Umbilical cord (tissue), 2 donors: ENCODE results near the gene PLPP7. TPM values are rescaled to one million over a fixed set of nuclear protein-coding genes. Genes with fewer than 3 reads are reported as not detected.

Source experiments
- DNase-seq: peaks from one replicate; pipeline ENCODE4 v3.0.0-alpha.2; 2015; ENCODE audit warnings: low spot score
- total RNA-seq: library from RNA; depleted of rRNA; stranded (reverse); fragments of >200 nt; gene quantifications from one replicate; pipeline ENCODE4 v1.2.3, GENCODE V29; 2014; ENCODE audit warnings: low replicate concordance; ENCODE audit not compliant: insufficient read depth

Gene PLPP7
- total RNA-seq, 1 donor from 2014 or later: 9.6 TPM

DNA sequence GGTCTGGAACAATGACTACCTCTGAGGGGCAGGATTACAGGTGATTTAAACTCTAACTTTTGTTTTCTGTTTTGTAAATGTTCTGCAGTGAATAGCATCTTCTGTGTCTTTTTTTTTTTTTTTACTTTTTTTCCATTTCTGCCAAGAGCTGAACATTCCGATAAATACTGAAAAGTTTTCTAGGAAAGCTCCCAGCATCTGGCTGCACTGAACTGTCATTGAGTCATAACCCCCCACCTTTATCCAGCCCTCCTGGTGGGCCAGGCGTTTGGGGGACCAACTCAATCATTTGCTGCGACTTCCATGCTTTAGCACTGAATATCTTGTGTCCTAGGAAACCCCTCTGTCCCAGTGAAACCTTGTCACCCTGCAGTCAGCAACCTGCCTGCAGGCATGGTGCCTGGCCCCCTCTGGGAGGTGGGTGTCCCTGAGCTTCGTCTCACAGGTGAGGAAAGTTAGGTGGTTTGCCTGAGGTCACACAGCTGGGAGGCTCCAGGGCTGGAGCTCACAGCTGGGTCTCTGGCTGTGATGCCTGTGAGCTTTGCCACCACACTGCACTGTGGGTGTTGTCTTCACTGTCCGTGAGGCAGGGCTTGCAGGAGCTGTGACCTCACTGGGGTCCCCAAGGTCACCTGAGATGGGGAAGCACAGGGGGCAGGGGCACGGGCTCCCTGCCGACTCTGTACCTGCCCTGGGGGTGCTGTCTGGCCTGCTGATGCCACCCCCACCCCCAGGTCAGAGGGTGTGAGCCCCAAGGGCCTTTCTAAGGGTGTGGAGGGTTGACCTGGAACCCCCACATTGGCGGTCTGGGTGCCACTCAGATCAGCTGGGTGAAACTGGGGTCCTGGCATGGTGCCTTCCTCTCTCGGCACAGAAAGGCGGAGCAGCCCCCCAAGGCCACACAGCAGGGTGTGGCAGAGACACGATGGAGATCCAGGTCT lies 14.1 kb downstream of the PLPP7 start:
- no peak for DNase-seq

DNA sequence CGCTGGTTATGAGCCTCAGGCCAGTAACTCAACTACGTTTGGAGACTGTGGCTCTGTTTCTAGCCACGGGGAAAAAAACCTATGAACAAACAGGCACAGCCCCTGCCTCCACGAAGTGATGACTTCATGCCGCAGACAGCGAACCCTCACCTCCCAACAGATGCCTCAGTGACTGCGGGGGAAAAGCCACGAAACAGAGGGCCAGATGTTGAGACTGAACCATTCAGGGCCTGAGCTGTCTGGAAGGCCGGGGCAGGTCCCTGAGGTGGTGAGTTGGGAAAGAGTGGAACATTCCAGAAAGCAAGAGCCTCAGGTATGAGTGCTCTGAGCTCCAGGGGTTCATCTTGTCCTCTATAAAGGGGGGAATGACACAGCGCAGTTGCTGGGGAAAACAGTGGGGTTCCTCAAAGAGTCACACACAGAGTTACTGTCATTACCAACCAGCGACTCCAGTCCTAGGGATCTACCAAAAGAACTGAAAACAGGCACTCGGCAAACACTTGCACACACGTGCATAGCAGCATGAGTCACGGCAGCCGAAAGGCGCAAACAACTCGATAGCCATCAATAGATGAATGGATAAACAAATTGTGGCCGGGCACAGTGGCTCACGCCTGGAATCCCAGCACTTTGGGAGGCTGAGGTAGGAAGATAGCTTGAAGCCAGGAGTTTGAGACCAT lies 15.3 kb downstream of the PLPP7 start:
- no peak for DNase-seq

DNA sequence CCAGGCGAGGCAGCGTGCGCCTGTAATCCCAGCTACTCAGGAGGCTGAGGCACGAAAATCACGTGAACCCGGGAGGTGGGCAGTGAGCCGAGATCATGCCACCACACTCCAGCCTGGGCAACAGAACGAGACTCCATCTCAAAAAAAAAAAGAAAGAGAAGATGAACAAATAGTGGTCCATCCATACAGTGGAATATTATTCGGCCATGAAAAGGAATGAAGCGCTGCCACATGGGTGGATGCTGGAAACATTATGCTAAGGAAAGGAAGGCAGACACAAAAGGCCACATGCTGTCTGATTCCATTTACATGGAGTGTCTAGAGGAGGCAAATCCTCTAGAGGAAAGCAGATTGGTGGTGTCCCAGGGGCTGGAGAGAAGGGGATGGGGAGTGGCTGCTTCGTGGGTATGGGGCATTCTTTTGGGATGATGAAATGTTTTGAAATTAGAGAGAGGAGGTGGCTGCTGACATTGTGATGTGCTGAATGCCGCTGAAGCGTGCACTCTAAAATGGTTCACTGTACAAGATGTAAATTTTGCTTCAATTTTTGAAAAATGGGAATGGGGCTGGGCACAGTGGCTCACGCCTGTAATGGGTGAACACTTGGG lies 17.0 kb downstream of the PLPP7 start:
- no peak for DNase-seq

DNA sequence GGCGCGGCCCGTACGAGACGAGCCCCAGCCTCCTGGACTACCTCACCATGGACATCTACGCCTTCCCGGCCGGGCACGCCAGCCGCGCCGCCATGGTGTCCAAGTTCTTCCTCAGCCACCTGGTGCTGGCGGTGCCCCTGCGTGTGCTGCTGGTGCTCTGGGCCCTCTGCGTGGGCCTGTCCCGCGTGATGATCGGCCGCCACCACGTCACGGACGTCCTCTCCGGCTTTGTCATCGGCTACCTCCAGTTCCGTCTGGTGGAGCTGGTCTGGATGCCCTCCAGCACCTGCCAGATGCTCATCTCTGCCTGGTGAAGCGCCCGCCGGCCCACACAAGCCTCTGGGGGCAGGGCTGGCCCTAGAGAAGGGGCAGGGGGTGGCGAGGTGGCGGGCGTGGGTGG lies 18.5 kb downstream of the PLPP7 start:
- DNase-seq: no peak

DNA sequence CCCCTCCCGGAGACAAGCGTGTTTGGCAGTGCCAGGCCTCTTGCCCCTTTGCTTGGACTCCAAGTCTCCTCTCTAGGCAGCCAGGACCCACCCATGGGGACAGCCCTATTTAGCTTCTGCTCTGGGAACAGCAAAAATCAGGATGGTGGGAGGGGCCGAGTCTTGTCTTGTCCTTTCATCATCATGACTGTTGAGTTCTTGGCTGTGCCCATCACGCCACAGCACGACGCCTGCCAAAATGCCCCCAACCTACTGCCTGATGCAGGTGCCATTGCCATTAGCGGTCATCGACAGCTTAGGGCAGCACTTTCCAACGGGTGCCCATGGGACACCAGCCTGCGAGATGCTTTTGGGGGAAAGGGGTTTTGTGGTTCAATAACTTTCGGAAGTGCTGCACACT lies 18.9 kb downstream of the PLPP7 start:
- DNase-seq: no peak

DNA sequence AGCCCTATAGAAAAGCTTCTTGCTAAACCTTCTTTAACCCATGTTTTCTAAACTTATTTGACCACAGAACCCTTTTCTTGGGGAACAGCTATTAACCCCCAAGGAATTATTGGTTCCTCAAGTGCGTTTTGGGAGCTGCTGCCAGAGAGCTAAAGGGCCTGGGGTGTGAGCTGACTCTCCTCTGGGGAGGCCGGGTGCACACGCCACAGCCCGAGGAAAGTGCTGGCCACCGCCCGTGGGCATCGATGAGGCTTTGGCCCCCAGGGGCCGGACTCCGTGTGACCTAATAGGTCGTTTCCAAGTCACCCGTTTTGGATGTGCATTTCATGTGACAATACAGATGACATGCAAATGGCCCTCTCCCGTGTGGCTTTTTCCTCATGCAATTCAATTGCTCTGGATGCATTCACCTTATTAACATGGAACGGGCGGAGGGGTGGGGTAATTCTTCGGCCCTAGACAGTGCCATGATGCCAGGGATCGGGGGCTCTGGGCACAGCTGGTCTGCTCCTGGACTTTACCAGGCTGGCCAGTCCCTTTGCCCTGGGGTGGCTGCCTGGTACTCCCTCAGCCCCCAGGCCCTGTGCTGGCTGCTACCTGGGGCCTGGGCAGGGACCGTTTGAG lies 19.5 kb downstream of the PLPP7 start:
- DNase-seq: no peak

DNA sequence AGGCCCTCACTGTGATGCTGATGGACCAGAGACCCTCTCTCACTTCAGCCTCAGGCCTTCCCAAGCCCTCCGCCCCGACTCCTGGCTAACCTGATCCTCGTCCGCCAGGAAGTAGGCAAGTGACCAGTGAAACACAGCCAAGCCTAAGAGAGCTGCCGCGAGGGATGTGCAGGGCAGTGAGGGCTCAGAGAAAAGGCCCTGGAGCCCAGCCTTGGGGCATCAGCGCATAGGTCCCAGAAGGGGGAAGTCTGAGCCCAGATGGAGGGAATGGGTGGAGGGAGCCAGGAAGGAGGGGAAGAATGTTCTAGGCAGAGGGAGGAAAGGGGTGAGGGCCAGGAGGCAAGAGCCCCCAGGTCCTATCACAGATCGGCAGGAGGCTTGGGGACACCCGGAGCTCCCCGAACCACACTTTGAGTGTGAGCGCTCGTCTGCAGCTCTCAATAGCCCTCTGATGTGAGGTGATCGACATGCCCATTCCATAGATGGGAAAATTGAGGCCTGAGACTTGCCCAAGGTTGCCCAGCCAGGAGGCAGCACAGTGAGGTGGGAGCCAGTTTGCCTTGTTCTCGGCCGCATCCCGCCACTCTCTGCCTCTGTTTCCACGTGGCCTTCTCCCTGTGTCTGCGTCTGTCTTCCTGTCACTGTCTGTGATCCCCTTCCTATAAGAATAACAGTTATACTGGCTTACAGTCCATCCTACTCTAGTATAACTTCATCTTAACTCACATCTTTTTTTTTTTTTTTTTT lies 20.2 kb downstream of the PLPP7 start:
- DNase-seq: no peak

DNA sequence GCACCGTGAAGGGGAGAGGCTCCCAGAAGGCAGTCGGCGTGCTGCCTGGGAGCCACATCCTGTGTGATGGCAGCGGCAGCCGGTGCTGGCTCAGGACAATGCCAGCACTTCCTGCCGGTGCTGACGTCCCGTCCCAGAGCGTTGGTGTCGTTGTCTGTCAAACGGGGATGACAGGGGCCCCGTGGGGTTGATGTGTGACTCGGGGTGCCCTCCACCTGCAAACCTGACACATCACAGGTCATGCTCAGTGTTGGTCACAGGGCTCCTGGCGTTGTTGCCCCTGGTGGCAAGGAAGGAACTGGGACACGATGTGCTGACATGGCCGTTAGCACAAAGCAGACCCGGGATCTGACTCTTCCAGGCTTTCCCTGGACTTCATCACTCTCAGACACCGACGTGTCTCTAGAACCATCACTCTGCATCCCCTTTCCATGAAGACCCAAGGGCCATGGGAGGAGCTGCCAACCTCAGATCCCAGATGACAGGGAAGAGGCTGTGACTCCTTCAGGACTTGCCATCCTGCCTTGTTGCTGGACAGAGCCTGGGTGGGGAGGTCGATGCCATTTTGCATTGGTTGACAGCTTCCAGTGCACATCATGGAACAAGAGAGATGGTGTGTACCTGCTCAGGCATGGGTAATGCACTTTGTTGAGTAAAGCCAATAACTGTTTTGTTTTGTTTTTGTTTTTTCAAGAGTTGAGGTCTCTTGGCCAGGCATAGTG lies 21.5 kb downstream of the PLPP7 start:
- DNase-seq: no peak

DNA sequence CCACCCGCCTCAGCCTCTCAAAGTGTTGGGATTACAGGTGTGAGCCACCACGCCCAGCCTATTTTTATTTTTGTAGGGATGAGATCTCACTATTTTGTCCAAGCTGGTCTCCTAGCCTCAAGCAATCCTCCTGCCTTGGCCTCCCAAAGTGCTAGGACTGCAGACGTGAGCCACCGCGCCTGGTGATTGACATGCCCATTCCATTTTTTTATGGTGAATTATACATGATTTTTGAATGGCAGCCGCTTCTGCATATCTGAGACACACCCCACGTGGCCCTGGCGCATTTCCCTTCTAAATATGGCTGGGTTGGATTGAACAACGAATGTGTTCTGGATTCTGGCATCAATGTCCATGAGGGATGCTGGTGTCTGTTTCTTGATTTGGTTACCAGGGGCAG lies 22.7 kb downstream of the PLPP7 start:
- DNase-seq: no peak

DNA sequence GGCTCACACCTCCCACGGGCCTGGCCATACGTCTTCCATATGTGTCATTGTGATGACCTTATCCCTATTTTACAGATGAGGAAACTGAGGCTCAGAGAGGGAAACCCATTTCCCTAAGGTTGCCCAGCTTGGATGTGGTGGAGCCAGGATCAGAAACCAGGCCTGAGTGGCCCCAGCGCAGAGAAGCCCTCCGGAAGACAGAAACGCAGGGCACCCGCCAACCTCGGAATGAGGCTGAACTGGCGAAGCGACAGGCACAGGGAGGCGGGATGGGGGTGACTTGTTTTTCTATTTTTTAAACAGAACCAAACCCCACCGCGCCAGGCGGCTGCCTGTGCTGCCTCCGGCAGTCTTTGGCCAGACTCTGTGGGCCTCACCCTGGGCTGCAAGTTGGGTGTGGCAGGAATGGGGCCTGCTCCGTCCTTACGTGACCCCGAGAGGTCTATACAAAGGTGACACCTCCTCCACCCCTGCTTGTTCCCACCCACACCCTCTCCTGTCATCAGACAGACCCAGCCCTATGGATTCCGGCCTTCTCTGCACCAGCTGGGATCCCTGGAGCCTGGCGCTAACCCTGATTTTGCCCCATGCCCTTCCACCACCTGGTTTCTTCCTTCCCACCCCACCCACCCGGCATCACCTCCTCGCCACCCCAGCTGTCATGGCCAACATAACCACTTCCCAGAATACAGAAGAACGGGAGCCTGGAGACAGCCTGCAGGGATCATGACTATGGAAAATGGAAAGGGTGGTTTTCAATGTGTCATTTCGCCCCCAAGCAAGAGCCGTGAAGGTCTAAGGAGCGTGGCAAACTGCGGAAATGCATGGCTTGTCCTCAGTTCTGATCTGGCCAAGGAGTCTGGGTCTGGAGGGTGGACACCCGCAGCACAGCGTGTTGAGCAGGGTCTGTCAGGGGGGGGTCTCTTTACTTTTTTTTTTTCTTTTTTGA lies 23.6 kb downstream of the PLPP7 start:
- no peak for DNase-seq

DNA sequence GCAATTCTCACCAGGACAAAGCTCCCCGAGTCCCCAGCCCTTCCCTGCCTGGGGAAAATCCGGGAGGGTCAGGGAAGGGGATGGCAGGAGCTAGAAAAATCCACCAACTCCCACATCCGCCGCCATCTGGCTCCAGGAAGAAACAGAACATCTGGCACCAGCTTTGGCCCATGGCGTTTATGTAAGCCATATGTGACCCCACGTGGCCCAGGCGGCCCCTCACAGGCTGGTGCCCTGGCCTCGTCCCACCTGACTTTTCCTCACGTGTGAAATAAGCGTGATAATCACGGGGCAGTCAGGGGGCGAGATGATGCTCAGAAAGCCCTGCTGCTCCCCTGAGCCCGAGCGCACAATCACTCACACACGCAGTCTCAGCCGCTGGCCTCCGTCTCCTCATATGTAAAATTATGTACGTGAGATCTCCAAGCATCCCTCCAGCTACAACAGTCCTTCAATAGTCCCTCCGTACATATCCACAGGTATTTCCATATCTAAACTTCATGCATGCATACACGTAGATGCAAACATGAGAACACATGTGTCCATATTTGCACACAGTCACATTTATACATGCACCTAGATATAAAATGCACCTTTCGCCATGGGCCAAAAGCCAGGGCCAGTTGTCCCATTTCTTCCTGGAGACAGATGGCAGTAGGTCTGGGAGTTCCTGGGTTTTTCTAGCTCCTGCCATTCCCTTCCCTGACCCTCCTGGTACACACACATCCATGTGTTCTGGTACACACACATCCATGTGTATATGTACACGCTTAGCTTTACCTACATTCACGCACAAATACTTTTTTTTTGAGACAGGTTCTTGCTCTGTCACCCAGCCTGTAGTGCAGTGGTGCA lies 28.9 kb downstream of the PLPP7 start:
- no peak for DNase-seq

DNA sequence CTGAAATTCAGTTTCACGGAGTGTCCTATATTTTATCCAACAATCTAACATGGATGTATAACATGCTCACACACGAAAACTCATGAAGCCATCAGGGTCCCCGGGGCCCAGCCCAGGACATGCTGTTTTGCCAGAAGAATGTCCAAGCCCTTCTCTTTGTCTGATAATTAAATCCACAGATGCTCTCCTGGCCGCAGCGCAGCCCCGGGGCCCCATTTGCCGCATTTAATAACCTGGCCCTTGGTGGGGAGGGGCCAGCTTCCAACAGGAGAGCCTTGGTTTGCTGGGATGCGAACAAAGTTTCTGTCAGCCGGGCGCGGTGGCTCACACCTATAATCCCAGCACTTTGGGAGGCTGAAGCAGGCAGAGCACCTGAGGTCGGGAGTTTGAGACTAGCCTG lies 30.0 kb downstream of the PLPP7 start:
- no peak for DNase-seq

DNA sequence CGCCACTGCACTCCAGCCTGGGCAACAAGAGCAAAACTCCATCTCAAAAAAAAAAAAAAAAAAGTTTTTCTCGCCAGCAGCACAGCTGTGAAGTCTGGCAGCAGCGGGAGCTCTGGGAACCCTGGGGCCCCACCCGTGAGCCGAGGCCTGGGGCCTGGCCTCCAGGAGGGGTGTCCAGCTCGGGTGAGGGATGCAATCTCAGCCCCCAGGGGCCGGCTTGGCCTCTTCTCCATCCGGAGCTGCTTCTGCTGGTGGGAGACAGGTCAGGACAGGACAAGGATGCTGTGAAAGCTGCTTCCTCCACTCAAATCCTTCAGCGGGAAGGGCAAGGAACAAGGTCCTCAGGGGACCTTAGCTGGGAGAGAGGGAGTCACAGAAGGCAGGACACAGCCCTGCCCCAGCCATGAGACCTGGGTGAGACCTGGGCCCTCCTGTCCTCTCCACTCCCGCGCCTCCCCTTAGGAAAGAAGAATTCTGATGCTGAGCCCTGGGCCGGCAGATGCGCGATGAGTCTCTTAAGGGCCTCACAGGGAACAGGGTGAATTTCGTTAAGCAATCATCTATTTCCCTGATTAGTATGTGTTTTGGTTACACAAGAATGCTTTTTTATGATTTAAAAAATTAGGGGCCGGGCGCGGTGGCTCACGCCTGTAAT lies 30.6 kb downstream of the PLPP7 start:
- peak; percentile 52 for DNase-seq

DNA sequence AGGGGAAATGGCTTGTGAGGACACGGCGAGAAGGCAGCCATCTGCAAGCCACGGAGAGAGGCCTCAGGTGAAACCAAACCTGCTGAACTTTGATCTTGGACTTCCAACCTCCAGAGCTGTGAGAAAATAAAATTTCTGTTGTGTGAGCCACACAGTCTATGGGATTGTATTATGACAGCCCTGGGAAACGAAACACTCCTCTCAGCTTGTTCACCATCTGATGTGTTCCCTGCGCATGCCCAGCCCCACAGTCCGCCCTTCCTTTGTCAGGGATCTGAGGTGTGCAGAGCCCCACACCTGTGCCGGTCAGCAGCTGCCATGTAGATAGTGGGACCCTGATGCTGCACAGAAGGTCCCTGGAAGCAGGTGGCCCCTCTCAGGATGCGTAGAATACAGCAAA lies 34.1 kb downstream of the PLPP7 start:
- DNase-seq: no peak

DNA sequence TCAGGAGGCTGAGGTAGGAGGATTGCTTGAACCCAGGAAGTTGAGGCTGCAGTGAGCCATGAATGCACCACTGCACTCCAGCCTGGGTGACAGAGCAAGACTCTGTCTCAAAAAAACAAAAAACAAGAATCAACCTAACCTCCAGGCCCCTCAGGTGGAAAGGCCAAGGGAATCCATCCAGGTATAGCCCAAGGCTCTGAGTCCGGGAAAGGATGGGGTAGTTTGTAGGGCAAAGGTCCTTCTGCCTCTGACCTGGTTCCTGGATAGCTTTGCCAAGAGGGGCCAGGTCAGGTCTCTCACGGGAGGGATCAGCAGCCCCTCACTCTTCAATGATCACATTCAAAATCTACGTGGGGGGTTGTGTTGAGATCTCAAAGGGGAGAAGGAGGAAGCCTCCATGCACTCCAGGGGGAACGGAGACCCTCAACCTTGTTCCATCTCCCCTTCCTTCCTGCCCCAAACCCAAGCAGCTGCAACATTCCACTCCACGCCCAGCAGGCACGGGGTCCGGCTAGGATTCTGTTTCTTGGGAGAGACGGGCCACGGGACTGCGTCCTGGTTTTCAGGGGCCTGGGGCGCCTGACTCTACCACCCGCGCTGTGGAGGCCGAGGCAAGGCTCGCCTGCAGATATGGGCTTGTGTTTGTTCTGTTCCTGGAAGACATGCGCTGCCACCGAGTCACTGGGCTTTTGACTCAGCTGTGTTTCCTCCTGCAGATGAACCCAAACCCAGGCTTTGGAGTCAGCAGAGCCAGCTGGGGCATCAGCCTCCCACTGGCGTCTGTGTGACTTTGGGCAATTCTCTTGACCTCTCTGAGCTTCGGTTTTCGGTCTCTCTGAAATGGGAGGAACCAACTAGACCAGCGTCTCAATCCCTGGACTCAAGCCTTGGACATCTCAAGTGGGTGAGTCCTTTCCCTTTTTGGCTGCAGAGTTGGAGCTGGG lies 35.5 kb downstream of the PLPP7 start:
- DNase-seq: no peak

DNA sequence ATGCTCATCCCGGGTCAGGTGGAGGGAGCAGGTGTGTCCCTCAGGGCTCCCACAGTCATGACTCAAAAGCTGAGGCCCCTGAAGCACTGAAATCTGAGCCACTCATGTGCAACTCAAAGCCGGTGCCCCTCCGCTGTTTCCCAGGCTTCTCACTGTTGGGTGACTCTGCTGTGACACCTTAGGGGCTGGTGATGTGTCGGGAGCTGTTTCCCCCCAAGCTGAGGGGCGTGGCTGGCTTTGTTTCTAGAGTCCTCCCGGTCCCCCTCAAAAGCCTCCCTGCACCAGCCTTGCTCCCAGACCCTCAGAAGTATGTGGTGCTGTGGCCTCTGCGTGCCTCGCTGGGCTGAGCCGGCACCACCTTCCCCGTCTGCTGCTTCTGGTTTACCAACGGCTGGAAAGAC lies 39.7 kb downstream of the PLPP7 start:
- no peak for DNase-seq
